Neural cell (in vitro differentiated cells): Measurements from ENCODE around the gene ARMC2.

Source experiments
- POLR2AphosphoS5 ChIP-seq: IDR thresholded peaks from 2 replicates; pipeline ENCODE4 v1.6.1; 2012
- SMC3 ChIP-seq: fragments of 450-650 bp; conservative IDR thresholded peaks from 2 replicates; pipeline ENCODE4 v1.6.1; 2014; ENCODE audit warnings: antibody characterized with exemption, mild to moderate bottlenecking, moderate library complexity; ENCODE audit not compliant: poor library complexity

GRCh38 chr6:108996208-108996607 is 148.0 kb downstream of the ARMC2 start:
- TF ChIP-seq SMC3 (no peak), POLR2AphosphoS5 (no peak)
